ENCODE measurements around the gene PCGF3.

PCGF3 gene

DNA sequence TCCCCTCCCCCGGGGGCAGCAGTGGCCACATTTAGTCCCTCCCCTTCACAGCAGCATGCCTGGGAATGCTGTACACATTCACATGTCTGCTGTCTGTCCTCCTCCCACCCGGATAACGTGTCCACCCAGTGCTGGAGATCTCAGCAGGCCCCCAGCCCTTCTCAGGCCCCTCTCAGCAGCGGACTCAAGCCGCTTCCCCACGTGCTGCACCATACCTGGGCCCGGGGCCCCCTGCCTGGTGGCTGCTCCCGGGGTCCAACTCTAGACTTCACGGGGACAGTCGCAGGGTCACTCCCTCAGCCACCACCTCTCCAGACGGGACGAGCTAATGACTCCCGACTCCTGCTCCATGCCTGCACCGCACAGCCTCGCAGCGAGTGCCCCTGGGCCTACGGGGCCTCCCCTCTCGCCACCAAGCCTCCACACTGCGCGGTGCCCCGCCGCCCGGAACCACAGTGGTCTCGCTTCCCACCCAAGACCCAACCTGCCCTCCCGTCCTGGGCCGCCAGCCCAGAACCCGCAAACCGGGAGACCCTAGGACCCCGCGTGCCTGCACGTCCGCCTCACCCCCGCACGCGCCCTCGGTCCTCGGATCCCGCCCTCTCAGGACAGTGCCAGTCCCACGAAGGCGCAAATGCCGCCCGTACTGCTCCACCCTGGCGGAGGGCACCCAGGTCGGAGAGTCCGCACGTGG, 1.3 kb upstream of the PCGF3 start:
- H3K27ac ChIP-seq = no peak overlapping the region
- TF ChIP-seq, protein P1, sequence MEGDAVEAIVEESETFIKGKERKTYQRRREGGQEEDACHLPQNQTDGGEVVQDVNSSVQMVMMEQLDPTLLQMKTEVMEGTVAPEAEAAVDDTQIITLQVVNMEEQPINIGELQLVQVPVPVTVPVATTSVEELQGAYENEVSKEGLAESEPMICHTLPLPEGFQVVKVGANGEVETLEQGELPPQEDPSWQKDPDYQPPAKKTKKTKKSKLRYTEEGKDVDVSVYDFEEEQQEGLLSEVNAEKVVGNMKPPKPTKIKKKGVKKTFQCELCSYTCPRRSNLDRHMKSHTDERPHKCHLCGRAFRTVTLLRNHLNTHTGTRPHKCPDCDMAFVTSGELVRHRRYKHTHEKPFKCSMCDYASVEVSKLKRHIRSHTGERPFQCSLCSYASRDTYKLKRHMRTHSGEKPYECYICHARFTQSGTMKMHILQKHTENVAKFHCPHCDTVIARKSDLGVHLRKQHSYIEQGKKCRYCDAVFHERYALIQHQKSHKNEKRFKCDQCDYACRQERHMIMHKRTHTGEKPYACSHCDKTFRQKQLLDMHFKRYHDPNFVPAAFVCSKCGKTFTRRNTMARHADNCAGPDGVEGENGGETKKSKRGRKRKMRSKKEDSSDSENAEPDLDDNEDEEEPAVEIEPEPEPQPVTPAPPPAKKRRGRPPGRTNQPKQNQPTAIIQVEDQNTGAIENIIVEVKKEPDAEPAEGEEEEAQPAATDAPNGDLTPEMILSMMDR (IDR thresholded peaks at IDR 0.05) = no peak
- no peak for TF ChIP-seq ZFX (IDR thresholded peaks at IDR 0.05; ENCODE audit: borderline replicate concordance)

DNA sequence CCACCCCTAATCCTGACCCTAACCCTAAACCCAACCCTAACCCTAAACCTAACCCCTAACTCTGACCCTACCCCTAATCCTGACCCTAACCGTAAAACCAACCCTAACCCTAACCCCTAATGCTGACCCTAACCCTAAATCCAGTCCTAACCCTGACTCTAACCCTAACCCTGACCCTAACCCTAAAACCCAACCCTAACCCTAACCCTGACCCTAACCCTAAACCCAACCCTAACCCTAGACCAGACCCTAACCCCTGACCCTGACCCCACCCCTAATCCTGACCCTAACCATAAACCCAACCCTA, 708 bp upstream of the PCGF3 start:
- no peak overlapping the region for H3K27ac ChIP-seq
- TF ChIP-seq, protein P1 (IDR thresholded peaks at IDR 0.05) = no peak
- TF ChIP-seq ZFX (IDR thresholded peaks at IDR 0.05; ENCODE audit: borderline replicate concordance) = no peak

DNA sequence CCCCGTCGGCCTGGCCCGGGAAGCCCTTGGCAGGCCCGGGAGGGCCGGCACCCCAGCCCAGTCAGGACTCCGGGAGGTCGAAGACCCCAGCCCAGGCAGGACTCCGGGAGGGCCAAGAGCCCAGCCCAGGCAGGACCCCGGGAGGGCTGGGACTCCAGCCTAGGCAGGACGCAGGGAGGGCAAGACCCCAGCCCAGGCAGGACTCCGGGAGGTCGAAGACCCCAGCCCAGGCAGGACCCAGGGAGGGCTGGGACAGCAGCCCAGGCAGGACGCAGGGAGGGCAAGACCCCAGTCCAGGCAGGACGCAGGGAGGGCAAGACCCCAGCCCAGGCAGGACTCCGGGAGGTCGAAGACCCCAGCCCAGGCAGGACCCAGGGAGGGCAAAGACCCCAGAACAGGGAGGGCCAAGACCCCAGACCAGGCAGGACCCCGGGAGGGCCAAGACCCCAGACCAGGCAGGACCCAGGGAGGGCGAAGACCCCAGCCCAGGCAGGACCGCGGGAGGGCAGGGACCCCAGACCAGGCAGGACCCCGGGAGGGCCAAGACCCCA, 526 bp downstream of the PCGF3 start:
- H3K27ac ChIP-seq = peak overlapping the region; percentile 75

DNA sequence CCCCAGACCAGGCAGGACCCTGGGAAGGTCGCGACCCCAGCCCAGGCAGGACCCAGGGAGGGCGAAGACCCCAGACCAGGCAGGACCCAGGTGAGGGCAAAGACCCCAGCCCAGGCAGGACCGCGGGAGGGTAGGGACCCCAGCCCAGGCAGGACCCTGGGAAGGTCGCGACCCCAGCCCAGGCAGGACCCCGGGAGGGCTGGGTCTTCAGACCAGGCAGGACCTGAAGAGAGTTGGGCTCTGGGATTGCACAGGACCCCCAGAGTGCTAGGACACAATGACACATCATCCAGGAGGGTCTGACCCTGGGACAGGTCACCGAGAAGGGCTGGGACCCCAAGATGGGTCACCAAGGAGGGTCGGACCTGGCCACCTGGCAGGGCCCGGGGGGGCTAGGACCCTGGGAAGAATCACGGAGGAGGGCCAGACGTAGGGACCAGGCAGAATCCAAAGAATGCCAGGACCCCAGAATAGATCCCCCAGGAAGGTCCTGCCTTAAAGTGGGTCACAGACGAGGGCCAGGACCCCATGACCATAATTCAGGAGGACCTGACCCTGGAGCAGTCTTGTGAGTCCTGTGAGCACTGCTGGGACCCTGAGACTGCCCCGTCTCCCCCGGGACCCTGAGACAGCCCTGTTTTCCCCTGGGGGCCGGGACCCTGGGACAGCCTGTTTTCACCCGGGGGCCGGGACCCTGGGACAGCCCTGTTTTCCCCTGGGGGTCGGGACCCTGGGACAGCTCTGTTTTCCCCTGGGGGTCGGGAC, 1.4 kb downstream of the PCGF3 start:
- TF ChIP-seq ZFX (IDR thresholded peaks at IDR 0.05; ENCODE audit: borderline replicate concordance) = no peak
- TF ChIP-seq, protein P1 (IDR thresholded peaks at IDR 0.05) = no peak
- H3K27ac ChIP-seq = no peak overlapping the region

DNA sequence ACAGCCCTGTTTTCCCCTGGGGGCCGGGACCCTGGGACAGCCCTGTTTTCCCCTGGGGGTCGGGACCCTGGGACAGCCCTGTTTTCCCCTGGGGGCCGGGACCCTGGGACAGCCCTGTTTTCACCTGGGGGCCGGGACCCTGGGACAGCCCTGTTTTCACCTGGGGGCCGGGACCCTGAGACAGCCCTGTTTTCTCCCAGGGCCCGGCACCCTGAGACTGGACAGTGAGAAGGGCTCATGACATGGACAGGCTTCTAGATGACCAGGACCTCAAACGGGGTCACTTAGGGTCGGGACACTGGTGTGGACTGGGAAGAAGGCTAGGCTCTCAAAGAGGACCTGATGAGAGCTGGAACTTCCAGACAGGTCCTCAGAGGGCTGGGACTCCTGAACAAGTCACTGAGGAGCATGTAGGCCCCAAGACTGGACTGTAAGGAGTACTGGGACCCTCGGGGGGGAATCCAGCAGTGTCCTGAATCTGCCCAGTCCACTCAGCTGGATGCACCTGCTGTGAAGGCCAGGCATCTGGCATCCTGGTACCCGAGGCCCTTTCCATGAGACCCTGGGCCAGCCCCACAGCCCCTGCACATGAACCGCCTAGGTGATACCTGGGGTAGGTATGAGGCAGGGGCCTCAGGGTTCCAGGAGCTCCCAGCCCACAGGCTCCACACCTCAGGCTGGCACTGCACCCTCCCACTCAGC, 2.4 kb downstream of the PCGF3 start:
- H3K27ac ChIP-seq = no peak overlapping the region
- TF ChIP-seq ZFX (IDR thresholded peaks at IDR 0.05; ENCODE audit: borderline replicate concordance) = no peak
- TF ChIP-seq, protein P1 (IDR thresholded peaks at IDR 0.05) = no peak

DNA sequence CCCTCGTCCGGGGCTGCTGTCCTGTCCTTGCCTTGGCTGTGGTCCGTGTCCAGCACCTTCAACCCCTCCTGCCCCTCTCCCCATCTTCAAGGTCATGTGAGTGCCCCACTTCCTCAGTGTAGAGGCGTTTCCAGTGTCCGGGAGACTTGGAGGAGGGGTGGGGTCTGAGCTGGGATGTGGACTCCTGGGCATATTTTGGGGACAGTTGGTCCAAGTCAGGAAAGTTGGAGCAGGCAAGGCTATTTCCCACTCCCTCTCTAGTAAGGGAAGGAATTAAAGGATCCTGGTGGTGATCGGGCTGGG, 3.0 kb downstream of the PCGF3 start:
- H3K27ac ChIP-seq = no peak overlapping the region

DNA sequence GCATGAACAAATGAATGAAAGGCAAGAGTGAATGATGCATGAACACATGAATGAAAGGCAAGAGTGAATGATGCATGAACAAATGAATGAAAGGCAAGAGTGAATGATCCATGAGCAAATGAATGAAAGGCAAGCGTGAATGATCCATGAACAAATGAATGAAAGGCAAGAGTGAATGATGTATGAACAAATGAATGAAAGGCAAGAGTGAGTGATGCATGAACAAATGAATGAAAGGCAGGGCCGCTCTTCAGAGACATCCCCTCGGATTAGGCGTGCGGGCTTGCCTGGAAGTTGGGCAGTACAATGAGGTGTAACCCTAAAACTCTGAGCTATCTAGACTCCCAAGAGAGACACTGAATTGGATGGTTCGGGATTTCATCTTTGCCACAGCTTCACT, 3.7 kb downstream of the PCGF3 start:
- 0 out of 2 replicates have a peak overlapping the region, but pooled peaks have one; percentile 3 for H3K27ac ChIP-seq
- TF ChIP-seq ZFX (IDR thresholded peaks at IDR 0.05; ENCODE audit: borderline replicate concordance) = no peak
- TF ChIP-seq, protein P1 (IDR thresholded peaks at IDR 0.05) = no peak

More for the DNA sequence above, 3.0 kb downstream of the PCGF3 start:
- no peak for TF ChIP-seq ZFX (IDR thresholded peaks at IDR 0.05; ENCODE audit: borderline replicate concordance)
- TF ChIP-seq, protein P1 (IDR thresholded peaks at IDR 0.05) = no peak

Measured in 22Rv1 (cell line).